HG02678 (cell line): ENCODE data around the gene FARS2.

Experiments used
- ATAC-seq: cut with Tn5 transposase; IDR thresholded peaks from one replicate; pipeline ENCODE4 v1.9.1; 2021; ENCODE audit warnings: mild to moderate bottlenecking, moderate library complexity; ENCODE audit not compliant: unreplicated experiment

Gene FARS2

GRCh38 chr6:5459346-5459745 is 198.0 kb downstream of the FARS2 start:
- no peak for ATAC-seq

- no peak for ATAC-seq
These were observed 200.1 kb downstream of the FARS2 start for GRCh38 chr6:5461365-5461764.

GRCh38 chr6:5462856-5463255 is 201.5 kb downstream of the FARS2 start:
- no peak for ATAC-seq

GRCh38 chr6:5463690-5464089 is 202.4 kb downstream of the FARS2 start:
- ATAC-seq: no peak

GRCh38 chr6:5464099-5464885 is 203.0 kb downstream of the FARS2 start:
- no peak for ATAC-seq

- ATAC-seq: no peak
These were observed 205.2 kb downstream of the FARS2 start for GRCh38 chr6:5466281-5467136.

- ATAC-seq: no peak
These were observed 207.3 kb downstream of the FARS2 start for GRCh38 chr6:5468586-5468985.

- ATAC-seq: no peak
These were observed 208.0 kb downstream of the FARS2 start for GRCh38 chr6:5469101-5469846.

GRCh38 chr6:5471044-5471443 is 209.7 kb downstream of the FARS2 start:
- peak; percentile 75 for ATAC-seq

GRCh38 chr6:5471637-5472398 is 210.5 kb downstream of the FARS2 start:
- ATAC-seq: no peak

GRCh38 chr6:5472571-5472970 is 211.3 kb downstream of the FARS2 start:
- ATAC-seq: no peak

GRCh38 chr6:5475779-5476178 is 214.5 kb downstream of the FARS2 start:
- ATAC-seq: no peak

GRCh38 chr6:5478380-5478779 is 217.1 kb downstream of the FARS2 start:
- ATAC-seq: no peak

- no peak for ATAC-seq
These were observed 219.7 kb downstream of the FARS2 start for GRCh38 chr6:5481033-5481432.

GRCh38 chr6:5481750-5482149 is 220.4 kb downstream of the FARS2 start:
- ATAC-seq: no peak

GRCh38 chr6:5482619-5483018 is 221.3 kb downstream of the FARS2 start:
- ATAC-seq: no peak

- no peak for ATAC-seq
These were observed 223.4 kb downstream of the FARS2 start for GRCh38 chr6:5484692-5485091.

GRCh38 chr6:5486214-5486613 is 224.9 kb downstream of the FARS2 start:
- peak; percentile 92 for ATAC-seq

- no peak for ATAC-seq
These were observed 229.3 kb downstream of the FARS2 start for GRCh38 chr6:5490501-5491069.

- no peak for ATAC-seq
These were observed 231.0 kb downstream of the FARS2 start for GRCh38 chr6:5492356-5492755.
